CD1c-positive myeloid dendritic cell (primary cell): ENCODE measurements around the gene ALG5.

Experiments used
- DNase-seq: peaks from one replicate; pipeline ENCODE4 v3.0.0-alpha.2; 2016; ENCODE audit errors: extremely low spot score

The ALG5 gene

GRCh38 chr13:36915896-36916640, 83.1 kb downstream of the ALG5 start:
- DNase-seq = no peak

DNA sequence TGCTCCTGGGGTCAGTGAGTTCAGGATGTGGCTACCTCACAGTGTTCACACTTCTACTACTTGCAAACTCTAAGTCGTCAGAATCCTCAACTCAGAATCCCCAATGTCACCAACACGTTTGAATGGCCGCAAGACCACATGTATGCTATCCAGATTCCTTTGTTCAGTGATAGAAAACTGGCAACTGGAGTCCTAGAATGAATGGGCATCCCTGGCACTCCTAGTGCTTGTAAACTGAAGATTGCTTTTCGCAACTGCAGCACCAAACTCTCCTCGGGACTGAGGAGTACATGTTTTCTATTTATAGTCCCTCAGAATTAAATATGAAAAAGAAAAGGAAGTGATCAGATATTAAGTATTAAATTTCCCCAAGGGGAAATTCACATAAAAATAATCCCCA, 84.0 kb downstream of the ALG5 start:
- DNase-seq = no peak

GRCh38 chr13:36914648-36915047, 84.5 kb downstream of the ALG5 start:
- no peak for DNase-seq

GRCh38 chr13:36913463-36913862, 85.7 kb downstream of the ALG5 start:
- DNase-seq = no peak

DNA sequence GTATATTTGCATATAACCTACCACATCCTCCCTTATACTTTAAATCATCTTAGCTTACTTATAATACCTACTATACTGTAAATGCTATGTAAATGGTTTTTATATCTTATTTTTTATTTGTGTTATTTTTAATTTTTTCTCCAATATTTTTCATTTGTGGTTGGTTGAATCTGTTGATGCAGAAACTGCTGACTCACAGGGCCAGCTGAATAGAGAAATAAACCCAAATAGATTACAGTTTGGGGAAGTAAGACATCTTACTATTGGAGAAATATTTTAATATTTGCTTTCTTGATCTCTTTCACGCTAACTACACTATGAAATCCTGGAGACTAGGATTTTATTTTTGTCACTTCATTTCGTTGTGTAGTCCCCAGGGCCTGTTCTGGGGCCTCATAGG, 86.2 kb downstream of the ALG5 start:
- DNase-seq = no peak

DNA sequence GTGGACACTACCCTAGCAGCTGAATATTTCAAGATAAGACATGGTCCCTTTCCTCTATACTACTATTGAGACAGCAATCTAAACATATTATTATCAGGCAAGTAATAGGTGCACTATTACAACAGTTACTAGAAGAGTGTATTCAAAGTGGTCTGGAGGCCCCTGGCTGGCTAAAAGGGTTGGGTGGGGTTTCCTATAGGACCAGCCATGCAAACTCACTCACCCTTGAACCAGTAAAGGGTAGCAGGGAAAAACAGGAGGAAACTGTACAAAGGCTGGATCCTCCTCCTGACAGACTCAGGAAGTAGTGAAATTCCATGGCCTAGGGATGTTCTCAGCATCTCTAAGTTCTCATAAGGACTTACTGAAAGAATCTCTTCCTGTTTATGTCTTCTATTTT, 86.8 kb downstream of the ALG5 start:
- no peak for DNase-seq

- no peak for DNase-seq
Observed at GRCh38 chr13:36910545-36910944, 88.6 kb downstream of the ALG5 start.

- DNase-seq = no peak
Observed at GRCh38 chr13:36907821-36908220, 91.3 kb downstream of the ALG5 start.

- no peak for DNase-seq
Observed at GRCh38 chr13:36907266-36907665, 91.9 kb downstream of the ALG5 start.

DNA sequence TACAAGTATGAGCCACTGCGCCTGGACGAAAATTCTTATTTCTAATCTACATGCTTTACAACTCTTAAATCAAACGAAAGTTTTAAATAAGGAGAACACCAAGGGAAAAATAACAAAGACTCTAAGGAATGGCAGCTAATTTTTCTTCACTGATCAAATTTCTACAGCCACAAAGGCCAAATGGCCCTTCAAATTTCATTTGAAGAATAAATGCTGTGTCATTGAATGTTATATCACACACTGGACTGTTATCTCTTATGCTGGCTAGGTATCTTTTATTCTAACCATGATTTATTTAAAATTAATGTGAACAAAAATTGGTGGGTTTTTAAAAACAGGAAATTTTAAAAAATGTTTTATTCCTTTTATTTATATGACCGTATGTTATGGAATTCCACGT, 93.2 kb downstream of the ALG5 start:
- DNase-seq = no peak

- DNase-seq = no peak
Observed at GRCh38 chr13:36903925-36904595, 95.1 kb downstream of the ALG5 start.
